Measurements from ENCODE around the gene RALGAPA2.

The RALGAPA2 gene

DNA sequence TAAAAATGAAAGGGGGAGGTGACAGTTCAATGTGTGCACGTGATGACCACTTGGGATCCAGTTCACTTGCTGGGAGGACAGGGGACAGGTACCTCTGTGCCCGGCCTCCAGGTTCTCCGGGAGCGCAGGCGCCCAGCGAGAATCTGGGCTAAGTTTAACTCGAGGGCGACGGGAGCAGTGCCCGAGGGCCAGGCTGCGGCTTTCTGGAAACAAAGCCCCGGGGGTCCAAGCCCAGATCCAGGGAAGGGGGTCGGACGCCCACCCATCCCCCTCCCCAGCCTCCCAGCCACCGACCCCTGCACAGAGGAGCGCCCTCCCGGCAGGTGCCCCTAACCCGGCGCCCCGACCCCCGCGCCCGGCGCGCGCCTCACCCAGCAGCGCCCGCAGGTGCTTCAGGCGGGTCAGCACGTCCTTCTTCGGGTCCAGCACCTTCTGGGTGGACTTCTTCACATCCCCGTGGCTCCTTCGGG lies 405 bp downstream of the RALGAPA2 start:
- no peak for DNase-seq (ENCODE audit: low spot score)
- in situ Hi-C loops (cut with MboI; ENCODE audit: low sequenced_read_pairs, unreplicated experiment): no loop called here
- TF ChIP-seq, protein P1, sequence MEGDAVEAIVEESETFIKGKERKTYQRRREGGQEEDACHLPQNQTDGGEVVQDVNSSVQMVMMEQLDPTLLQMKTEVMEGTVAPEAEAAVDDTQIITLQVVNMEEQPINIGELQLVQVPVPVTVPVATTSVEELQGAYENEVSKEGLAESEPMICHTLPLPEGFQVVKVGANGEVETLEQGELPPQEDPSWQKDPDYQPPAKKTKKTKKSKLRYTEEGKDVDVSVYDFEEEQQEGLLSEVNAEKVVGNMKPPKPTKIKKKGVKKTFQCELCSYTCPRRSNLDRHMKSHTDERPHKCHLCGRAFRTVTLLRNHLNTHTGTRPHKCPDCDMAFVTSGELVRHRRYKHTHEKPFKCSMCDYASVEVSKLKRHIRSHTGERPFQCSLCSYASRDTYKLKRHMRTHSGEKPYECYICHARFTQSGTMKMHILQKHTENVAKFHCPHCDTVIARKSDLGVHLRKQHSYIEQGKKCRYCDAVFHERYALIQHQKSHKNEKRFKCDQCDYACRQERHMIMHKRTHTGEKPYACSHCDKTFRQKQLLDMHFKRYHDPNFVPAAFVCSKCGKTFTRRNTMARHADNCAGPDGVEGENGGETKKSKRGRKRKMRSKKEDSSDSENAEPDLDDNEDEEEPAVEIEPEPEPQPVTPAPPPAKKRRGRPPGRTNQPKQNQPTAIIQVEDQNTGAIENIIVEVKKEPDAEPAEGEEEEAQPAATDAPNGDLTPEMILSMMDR (IDR thresholded peaks at IDR 0.05; ENCODE audit: borderline replicate concordance, control extremely low read depth, extremely low read depth, insufficient read depth, missing control alignments): no peak

DNA sequence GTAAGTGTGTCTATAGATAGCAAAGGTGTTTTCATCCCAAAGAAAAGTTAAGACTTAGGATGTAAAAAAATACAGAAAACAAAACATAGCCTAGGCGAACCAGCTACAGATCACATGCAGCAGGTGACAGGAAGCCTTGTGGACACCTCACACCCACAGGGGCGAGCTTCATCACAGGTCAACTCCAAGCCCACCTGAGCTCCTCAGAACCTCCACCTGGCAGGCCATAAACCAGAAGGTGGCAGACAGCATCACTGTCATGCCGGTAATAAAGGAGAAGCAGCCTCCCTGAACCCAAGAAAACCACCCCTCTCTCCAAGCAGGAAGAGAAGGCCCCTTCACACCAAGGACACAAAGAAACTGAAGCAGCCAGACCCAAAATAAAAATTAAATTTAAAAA lies 1.0 kb downstream of the RALGAPA2 start:
- TF ChIP-seq, protein P1 (IDR thresholded peaks at IDR 0.05; ENCODE audit: borderline replicate concordance, control extremely low read depth, extremely low read depth, insufficient read depth, missing control alignments): no peak
- in situ Hi-C loops (cut with MboI; ENCODE audit: low sequenced_read_pairs, unreplicated experiment): no loop called here
- no peak for DNase-seq (ENCODE audit: low spot score)

DNA sequence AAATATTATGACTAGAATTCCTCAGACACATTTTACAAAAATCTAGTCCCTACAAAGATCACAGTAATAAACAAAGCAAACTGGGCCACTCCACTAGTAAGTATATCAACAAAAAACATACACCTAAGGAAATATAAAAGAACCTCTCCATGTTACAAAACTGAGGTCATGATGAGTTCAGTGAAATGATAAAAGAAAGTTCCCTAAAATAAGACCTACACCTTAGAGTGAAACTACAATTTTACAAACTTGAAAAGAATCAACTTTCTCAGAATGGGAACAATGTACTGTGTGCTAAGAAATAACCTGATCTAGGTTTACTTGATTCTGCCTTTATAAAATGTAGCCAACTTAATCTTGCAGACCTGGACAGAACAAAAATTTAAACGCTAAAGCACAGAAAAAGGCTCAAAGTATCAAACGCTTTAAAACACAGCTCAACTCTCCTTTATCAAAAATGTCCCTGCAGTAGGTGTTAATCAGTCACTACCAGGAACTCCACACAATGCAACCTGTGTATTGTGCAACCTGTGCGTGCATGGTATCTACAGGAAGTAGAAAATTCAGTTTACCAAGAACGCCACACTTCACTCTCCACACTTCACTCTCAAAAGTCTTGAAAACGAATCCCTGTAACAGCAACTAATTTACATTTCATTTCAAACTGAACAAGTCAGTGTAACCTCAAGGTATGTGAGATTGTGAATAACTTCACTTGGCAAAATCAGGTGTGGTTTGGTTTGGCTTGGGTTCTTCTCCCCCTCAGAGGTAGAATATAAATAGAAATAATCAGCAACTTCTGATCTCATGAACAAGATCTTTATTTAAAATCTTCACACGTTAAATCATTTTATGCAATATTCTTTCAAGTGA lies 1.8 kb downstream of the RALGAPA2 start:
- DNase-seq (ENCODE audit: low spot score): no peak
- in situ Hi-C loops (cut with MboI; ENCODE audit: low sequenced_read_pairs, unreplicated experiment): no loop called here
- TF ChIP-seq, protein P1 (IDR thresholded peaks at IDR 0.05; ENCODE audit: borderline replicate concordance, control extremely low read depth, extremely low read depth, insufficient read depth, missing control alignments): no peak

DNA sequence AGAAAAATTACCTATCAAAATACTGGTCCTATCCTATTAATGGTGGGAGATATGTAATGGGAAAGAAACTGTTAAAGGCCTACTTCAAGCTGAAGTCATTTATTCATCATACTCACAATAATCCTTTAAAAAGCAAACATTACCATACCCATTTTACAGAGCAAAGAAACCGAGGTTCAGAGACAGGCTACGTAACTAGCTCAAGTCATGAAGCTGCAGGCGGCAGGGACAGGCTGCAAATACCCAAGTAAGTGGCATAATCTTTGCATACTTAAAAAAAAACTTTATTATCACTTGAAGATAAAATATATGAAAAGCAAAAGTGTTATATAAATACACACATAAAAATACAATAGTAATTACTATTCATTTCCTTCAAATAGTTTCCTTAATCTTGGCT lies 2.6 kb downstream of the RALGAPA2 start:
- no peak for DNase-seq (ENCODE audit: low spot score)
- TF ChIP-seq, protein P1 (IDR thresholded peaks at IDR 0.05; ENCODE audit: borderline replicate concordance, control extremely low read depth, extremely low read depth, insufficient read depth, missing control alignments): no peak
- in situ Hi-C loops (cut with MboI; ENCODE audit: low sequenced_read_pairs, unreplicated experiment): no loop called here

DNA sequence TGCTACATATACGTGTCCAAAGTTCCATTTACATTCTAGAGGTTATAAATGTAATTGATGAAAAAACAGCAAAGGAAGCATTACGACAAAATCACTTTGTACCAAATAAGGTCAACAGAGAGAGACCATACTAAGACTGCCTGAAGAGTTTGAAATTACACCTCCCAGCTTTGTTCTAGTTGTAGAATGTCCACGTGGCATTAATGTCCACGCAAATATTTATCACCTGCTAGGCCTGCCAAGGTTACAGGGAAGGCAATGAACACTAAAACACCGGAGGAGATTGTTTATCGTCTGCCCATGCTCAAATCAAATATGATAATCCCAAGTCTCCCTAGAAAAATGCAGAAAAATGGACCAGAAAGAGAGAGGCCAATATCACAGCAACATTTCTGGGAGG lies 6.2 kb downstream of the RALGAPA2 start:
- TF ChIP-seq, protein P1 (IDR thresholded peaks at IDR 0.05; ENCODE audit: borderline replicate concordance, control extremely low read depth, extremely low read depth, insufficient read depth, missing control alignments): no peak
- DNase-seq (ENCODE audit: low spot score): no peak
- in situ Hi-C loops (cut with MboI; ENCODE audit: low sequenced_read_pairs, unreplicated experiment): no loop called here

DNA sequence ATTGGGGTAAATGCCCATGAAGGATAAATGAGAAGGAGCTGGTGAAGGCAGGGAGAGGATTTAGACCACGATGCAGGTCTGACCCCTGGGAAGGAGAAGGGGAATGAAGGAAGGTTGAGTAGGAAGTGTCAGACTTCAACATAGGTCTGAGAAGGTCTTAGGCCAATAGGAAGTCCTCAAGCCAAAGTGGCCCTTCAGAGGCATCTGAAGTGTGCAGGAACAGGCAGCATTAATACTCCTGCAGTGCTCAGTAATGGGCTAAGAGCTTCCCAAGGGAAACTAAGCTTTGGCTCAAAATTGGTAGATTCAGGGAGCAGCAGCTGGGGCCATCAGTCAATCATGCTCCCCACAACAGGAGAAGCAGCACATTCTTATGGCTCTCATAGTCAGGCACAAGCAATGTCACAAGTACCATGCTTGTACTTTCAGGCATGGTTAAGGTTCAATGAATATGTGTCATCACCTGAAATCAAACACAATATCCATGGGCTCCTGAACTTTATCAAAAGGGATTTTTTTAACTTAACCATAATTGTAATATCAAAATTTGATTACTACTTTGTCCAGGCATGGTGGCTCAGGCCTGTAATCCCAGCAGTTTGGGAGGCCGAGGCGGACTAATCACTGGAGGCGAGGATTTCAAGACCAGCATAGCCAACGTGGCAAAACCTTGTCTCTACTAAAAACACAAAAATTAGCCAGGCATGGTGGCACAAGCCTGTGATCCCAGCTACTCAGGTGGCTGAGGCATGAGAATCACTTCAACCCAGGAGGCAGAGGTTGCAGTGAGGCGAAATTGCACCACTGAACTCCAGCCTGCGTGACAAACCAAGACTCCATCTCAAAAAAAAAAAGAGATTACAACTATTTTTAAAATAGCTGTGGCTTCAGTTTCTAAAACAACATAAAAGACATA lies 9.9 kb downstream of the RALGAPA2 start:
- no peak for DNase-seq (ENCODE audit: low spot score)
- TF ChIP-seq, protein P1 (IDR thresholded peaks at IDR 0.05; ENCODE audit: borderline replicate concordance, control extremely low read depth, extremely low read depth, insufficient read depth, missing control alignments): no peak
- in situ Hi-C loops (cut with MboI; ENCODE audit: low sequenced_read_pairs, unreplicated experiment): no loop called here
